ENCODE data around the gene LY6G6F. TPM values are rescaled to one million over a fixed set of nuclear protein-coding genes. Genes with fewer than 3 reads are reported as not detected.

LY6G6F gene
- total and polyA plus RNA-seq, 2 of the 13 experiments (the other 11 are each of a cell fraction or from before 2014, with no cell fraction given), result not detected

GRCh38 chr6:31661262-31662123, 45.2 kb upstream of the LY6G6F start (continued):
- TF ChIP-seq NFAT5 (CRISPR knock-in tag; IDR thresholded peaks at IDR 0.05) (no peak), KDM5B (CRISPR knock-in tag; IDR thresholded peaks at IDR 0.05; ENCODE audit: borderline replicate concordance) (peak; percentile 29; the same call in 1 of the 2 replicates), ZNF841 (CRISPR knock-in tag; IDR thresholded peaks at IDR 0.05; ENCODE audit: borderline replicate concordance) (no peak), ZBTB1 (CRISPR knock-in tag; IDR thresholded peaks at IDR 0.05; ENCODE audit: borderline replicate concordance) (no peak), AKAP8 (CRISPR knock-in tag; IDR thresholded peaks at IDR 0.05) (no peak; the same call in none of the 2 replicates), BRD4 (CRISPR knock-in tag; IDR thresholded peaks at IDR 0.05) (no peak), PRDM15 (CRISPR knock-in tag; IDR thresholded peaks at IDR 0.05) (no peak), ZNF12 (CRISPR knock-in tag; IDR thresholded peaks at IDR 0.05) (no peak), SYNCRIP (IDR thresholded peaks at IDR 0.05; ENCODE audit: insufficient read depth, low read depth, low read length) (no peak), PAX8 (CRISPR knock-in tag; IDR thresholded peaks at IDR 0.05; ENCODE audit: borderline replicate concordance) (no peak), PHF8 (CRISPR knock-in tag; IDR thresholded peaks at IDR 0.05) (no peak), SSRP1 (CRISPR knock-in tag; IDR thresholded peaks at IDR 0.05) (peak; percentile 48), HOXA3 (CRISPR knock-in tag; IDR thresholded peaks at IDR 0.05) (no peak), CCAR2 (optimal IDR thresholded peaks at IDR 0.05; ENCODE audit: low read depth, low read length) (no peak), SALL1 (CRISPR knock-in tag; IDR thresholded peaks at IDR 0.05) (no peak)
- TF ChIP-seq, protein P1, sequence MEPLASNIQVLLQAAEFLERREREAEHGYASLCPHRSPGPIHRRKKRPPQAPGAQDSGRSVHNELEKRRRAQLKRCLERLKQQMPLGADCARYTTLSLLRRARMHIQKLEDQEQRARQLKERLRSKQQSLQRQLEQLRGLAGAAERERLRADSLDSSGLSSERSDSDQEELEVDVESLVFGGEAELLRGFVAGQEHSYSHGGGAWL (CRISPR knock-in tag; IDR thresholded peaks at IDR 0.05), result no peak
